Left colon (tissue), 2 donors: ENCODE results near the gene CCDC148. TPM values are rescaled to one million over a fixed set of nuclear protein-coding genes. Genes with fewer than 3 reads are reported as not detected.

Experiments
- ATAC-seq: fragments of 200-7000 bp; cut with Tn5 transposase; one replicate; pipeline ENCODE4 v1.9.1; 2020; ENCODE audit warnings: mild to moderate bottlenecking, moderate library complexity
- DNase-seq, 2 donors: peaks; one replicate each; pipeline ENCODE4 v3.0.0-alpha.2; 2020
- intact Hi-C, 2 donors: fragments of 100-400 bp; cut with DNase I in 1 of 2; cut with micrococcal nuclease in 1 of 2; formaldehyde crosslinking; loops; one replicate each; pipeline versions ENCODE4 v1.11.2 to v1.14.0; 2022; cut with DNase I, micrococcal nuclease
- total RNA-seq, 2 donors: library from RNA; stranded (reverse); fragmentation: NEBNext Ultra II Directional; extraction: Animal tissue kit (Norgen Biotek cat#: 25700); gene quantifications; one replicate each; pipeline ENCODE4 v1.2.1, GENCODE V29; 2021
- donor health status: DM: no; HTN: no; CAD: no.
- donor health status: DM: yes; HTN: yes; CAD: no.

Gene CCDC148
- total RNA-seq, 2 donors from 2014 or later, result 0.73 TPM; not detected in 1

- ATAC-seq (peak; percentile 21), DNase-seq (no peak)
- intact Hi-C loops, result loop anchor here in 1 of 2 donors (2.0 kb wide), 1 partner anchor 31 kb away; no protein-coding TSS in a partner anchor
Observed at GRCh38 chr2:158125756-158126498, 330.6 kb downstream of the CCDC148 start.

- intact Hi-C loops, result no loop called here
- peak; percentile 44 to 58 for DNase-seq
Observed at GRCh38 chr2:158124896-158125295, 331.7 kb downstream of the CCDC148 start.

More at GRCh38 chr2:158124896-158125295, 331.7 kb downstream of the CCDC148 start:
- ATAC-seq, result peak; percentile 70

Other genes starting within 250 kb of the CCDC148 start
- gene PKP4, start 199 bp upstream of the CCDC148 start, total RNA-seq, result 10 to 100 TPM; 36.9 to 55.5 TPM